Activated CD8-positive, alpha-beta T cell treated with anti-CD3 and anti-CD28 coated beads, Interleukin-2, amount 10 ng/mL, durations not matched to agents 7 days and 5 days (primary cell): ENCODE data around the gene PRDM11. TPM values are rescaled to one million over a fixed set of nuclear protein-coding genes. Genes with fewer than 3 reads are reported as not detected.

Experiments used
- ATAC-seq: fragments of 150-1000 bp; cut with Tn5 transposase; one replicate; pipeline ENCODE4 v1.10.0; 2021; ENCODE audit warnings: moderate library complexity
- CTCF ChIA-PET: fragments of 350-600 bp; sonication (Branson Sonifier 250); formaldehyde crosslinking; loops from one replicate; lab custom pipeline; 2021; ENCODE audit warnings: antibody characterized with exemption; lab: Charles Lee
- POLR2A ChIA-PET: fragments of 350-600 bp; sonication (Branson Sonifier 250); formaldehyde crosslinking; loops from one replicate; lab custom pipeline; 2021; ENCODE audit warnings: antibody characterized with exemption; lab: Charles Lee
- DNase-seq: peaks from one replicate; pipeline ENCODE4 v3.0.0-alpha.2; 2020
- H3K27ac Mint-ChIP-seq: one replicate; pipeline ENCODE4 v1.8.0; 2021; ENCODE audit warnings: mild to moderate bottlenecking, mixed read lengths
- H3K27me3 Mint-ChIP-seq: one replicate; pipeline ENCODE4 v1.8.0; 2021; ENCODE audit warnings: low read depth, mixed read lengths
- H3K36me3 Mint-ChIP-seq: one replicate; pipeline ENCODE4 v1.8.0; 2021; ENCODE audit warnings: low read depth, mixed read lengths
- H3K4me1 Mint-ChIP-seq: one replicate; pipeline ENCODE4 v1.8.0; 2021; ENCODE audit warnings: low read depth, mixed read lengths
- H3K4me3 Mint-ChIP-seq: one replicate; pipeline ENCODE4 v1.8.0; 2021; ENCODE audit warnings: mild to moderate bottlenecking, mixed read lengths
- H3K9me3 Mint-ChIP-seq: one replicate; pipeline ENCODE4 v1.8.0; 2022; ENCODE audit warnings: mixed read lengths; ENCODE audit not compliant: insufficient read depth
- total RNA-seq, 2 experiments: library from RNA; stranded (reverse); gene quantifications; one replicate each; pipeline ENCODE4 v1.2.3, GENCODE V29; 2021

Gene PRDM11
- total RNA-seq, 2 experiments from 2014 or later = 3.5 to 3.6 TPM

DNA sequence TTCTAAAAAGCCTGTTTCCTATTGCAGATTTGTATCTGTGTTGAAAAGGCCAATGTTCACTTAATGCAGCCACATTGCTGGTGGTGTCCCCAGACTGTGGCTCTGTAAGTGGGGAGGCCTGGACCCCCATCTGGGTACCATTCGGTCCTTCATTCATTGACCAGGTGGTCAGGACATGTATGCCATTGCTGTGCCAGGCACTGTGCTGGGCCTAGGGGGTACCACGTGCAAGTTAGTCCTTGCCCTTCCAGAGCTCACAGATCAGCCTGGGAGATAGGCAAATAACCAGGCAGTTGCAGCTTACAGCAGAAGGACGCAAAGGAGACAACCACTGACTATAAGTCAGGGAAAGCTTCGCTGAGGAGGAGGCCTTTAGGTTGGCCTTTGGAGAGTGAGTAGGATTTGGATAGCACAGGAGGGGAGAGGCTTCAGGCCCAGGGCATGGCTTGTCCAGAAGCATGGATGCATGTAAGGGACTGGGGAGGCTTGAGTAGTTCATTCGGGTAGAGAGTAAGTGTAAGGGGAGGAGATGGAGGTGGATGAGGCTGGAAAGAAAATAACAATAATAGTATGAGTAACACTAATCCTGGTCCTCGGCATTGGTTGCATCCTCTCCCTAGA, 5.0 kb downstream of the PRDM11 start:
- peaks cover 7% of the 10 kb centered on the region for H3K4me1 Mint-ChIP-seq

DNA sequence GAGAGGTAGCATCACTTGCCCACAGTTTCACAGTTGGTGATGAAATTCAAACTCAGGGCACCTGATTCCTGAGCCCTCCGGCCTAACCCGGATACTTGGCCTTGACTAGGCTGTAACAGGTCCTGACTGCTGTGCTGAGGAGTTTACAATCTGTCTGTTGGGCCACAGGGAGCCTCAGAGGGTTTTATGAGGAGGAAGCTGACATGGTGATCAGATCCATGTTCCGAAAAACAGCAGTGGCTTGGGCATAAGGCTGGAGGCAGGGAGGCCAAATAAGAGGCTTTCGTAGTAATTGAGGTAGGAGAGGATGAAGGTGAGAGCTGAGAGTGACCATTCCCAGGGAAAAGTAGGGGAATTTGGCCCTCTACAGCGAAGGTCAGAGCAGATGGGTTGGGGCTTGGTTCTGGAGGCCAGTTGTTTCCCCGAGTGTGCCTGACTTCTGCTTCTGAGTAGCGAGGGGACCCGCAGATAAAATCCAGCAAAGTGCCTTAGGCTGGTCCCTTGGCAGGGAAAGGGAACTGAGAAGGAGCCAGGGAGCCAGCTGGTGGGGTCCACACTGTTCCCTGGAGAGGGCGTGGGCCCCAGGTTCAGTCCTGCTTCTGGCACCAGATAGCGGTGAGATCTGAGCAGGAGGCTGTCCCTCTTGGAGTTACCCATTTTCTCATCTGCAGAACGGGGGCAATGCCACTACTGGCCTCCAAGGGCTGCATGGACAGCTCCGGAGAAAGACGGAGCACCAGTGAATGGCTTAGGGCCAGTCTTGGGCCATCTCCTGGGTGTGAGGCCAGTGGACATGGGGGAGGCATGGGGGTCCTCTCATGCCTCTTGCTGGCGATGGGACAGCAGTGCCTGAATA, 6.5 kb downstream of the PRDM11 start:
- Mint-ChIP-seq H3K9me3 (no peaks in the 10 kb centered on the region), H3K4me1 (peaks cover 2% of the 10 kb centered on the region), H3K27ac (no peak overlapping the region), H3K36me3 (no peaks in the 10 kb centered on the region), H3K4me3 (no peak overlapping the region), H3K27me3 (no peaks in the 10 kb centered on the region)
- ChIA-PET CTCF (no interaction called here), POLR2A (no interaction called here)
- no peak for DNase-seq
- no peak for ATAC-seq

More for the DNA sequence above, 5.0 kb downstream of the PRDM11 start:
- Mint-ChIP-seq H3K27ac (no peak overlapping the region), H3K36me3 (no peaks in the 10 kb centered on the region), H3K4me3 (no peak overlapping the region), H3K9me3 (no peaks in the 10 kb centered on the region), H3K27me3 (no peaks in the 10 kb centered on the region)
- CTCF ChIA-PET = no interaction called here
- POLR2A ChIA-PET = no interaction called here
- no peak for ATAC-seq
- no peak for DNase-seq

DNA sequence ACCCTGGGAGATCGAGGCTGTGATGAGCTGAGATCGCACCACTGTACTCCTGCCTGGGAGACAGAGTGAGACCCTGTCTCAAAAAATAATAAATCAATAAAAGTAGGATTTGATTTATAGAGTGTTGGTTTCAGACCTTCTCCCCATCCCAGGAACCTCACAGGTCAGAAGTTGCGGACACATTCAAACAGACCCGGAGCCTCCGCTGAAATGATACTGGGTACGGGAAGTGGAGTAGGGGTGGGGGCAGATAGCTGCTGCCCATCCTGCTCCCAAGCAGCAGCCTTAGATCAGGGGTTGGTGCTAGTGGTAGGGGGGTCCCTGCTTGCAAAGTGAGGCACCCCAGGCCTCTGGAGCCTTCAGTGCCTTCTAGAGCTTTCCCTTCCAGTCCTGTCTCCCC, 7.8 kb downstream of the PRDM11 start:
- H3K27me3 Mint-ChIP-seq = no peaks in the 10 kb centered on the region
- POLR2A ChIA-PET = no interaction called here
- H3K4me3 Mint-ChIP-seq = no peak overlapping the region
- CTCF ChIA-PET = no interaction called here
- H3K4me1 Mint-ChIP-seq = no peaks in the 10 kb centered on the region
- no peaks in the 10 kb centered on the region for H3K36me3 Mint-ChIP-seq
- no peak for ATAC-seq
- no peak overlapping the region for H3K27ac Mint-ChIP-seq
- DNase-seq = no peak
- H3K9me3 Mint-ChIP-seq = no peaks in the 10 kb centered on the region

DNA sequence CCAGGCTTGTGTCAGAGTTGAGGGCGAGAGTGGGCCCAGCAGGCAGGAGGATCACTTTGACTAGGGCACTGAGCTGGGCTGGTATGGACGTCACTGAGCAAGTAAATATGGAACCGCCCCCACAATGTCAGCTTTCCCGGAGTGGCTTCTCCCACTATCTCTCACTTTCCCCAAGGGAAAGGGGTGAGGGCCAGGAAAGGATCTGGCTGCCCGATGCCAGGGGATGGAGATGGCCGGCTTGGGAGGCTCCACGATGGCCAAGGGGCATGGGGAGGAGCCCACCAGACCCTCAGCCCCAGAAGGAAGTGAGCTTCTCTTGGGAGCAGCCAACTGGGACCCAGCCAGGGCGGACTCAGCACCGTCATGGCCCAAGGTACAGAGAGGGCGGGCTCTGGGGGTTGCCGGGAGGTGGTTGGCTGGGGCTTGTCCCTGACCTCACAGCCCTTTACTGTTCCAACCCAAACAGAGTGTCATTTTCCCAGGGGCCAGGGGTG, 8.7 kb downstream of the PRDM11 start:
- no peak overlapping the region for H3K27ac Mint-ChIP-seq
- H3K4me3 Mint-ChIP-seq = no peak overlapping the region
- no peaks in the 10 kb centered on the region for H3K36me3 Mint-ChIP-seq
- DNase-seq = no peak
- POLR2A ChIA-PET = interaction anchor here (1.0 kb wide), 1 partner anchor 11 kb away, joined by 3 read pairs; no protein-coding TSS in a partner anchor
- ATAC-seq = no peak
- H3K9me3 Mint-ChIP-seq = no peaks in the 10 kb centered on the region
- H3K27me3 Mint-ChIP-seq = no peaks in the 10 kb centered on the region
- H3K4me1 Mint-ChIP-seq = no peaks in the 10 kb centered on the region
- CTCF ChIA-PET = interaction anchor here (0.8 kb wide), 1 partner anchor 50 kb away, joined by 4 read pairs; no protein-coding TSS in a partner anchor

DNA sequence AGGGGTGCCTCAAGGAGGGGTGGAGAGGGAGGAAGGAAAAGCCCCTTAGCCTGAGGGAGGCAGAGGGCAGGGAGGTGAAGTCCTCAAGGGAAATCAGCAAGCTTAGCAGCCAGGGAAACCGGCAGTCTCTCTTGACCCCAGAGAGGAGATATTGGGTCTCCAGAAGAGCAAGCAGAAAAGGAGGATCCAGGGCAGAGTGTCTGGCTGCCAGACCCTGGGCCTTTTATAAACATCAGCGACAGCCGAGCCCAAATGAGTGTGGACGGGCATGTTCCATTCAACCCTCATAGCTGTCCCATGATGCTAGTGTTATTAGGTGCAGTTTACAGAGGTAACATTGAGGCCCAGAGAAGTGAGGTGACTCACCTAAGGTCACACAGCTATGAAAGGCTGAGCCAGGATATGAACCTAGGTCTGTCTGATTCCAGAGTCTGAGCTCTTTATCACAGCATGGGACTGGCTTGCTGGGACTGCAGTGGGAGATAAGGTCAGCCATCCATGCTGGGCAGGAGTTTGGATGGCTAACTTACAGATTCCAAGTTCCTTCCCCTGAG, 9.3 kb downstream of the PRDM11 start:
- ATAC-seq (no peak), DNase-seq (no peak)
- H3K4me3 Mint-ChIP-seq = no peak overlapping the region
- no peaks in the 10 kb centered on the region for H3K4me1 Mint-ChIP-seq
- no peak overlapping the region for H3K27ac Mint-ChIP-seq
- H3K9me3 Mint-ChIP-seq = no peaks in the 10 kb centered on the region
- ChIA-PET POLR2A (interaction anchor here (1.0 kb wide), 1 partner anchor 10 kb away, joined by 3 read pairs; no protein-coding TSS in a partner anchor), CTCF (no interaction called here)
- no peaks in the 10 kb centered on the region for H3K36me3 Mint-ChIP-seq
- no peaks in the 10 kb centered on the region for H3K27me3 Mint-ChIP-seq

DNA sequence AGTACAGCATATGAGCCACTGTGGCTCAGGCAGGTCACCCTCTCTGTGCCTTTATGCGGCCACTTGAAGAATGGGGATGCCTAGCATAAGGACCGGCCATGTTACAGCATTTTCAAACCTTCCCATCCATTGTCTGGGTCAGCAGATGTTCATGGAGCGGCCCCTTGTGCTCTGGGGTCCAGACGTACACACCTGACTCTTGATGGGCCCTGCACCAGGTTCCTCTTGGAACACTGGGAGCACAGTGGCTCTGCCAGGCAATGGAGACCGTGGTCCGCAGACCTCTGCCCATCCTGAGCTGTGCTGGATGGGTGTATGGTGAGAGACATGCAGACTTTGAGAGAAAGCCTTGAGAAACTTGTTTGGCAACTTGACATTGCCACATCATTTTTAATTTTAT, 9.8 kb downstream of the PRDM11 start:
- Mint-ChIP-seq H3K27ac (no peak overlapping the region), H3K27me3 (no peaks in the 10 kb centered on the region), H3K4me3 (no peak overlapping the region), H3K36me3 (no peaks in the 10 kb centered on the region), H3K4me1 (no peaks in the 10 kb centered on the region), H3K9me3 (no peaks in the 10 kb centered on the region)
- POLR2A ChIA-PET = interaction anchor here (1.0 kb wide), 1 partner anchor 10 kb away, joined by 3 read pairs; no protein-coding TSS in a partner anchor
- ATAC-seq (no peak), DNase-seq (no peak)
- CTCF ChIA-PET = no interaction called here

DNA sequence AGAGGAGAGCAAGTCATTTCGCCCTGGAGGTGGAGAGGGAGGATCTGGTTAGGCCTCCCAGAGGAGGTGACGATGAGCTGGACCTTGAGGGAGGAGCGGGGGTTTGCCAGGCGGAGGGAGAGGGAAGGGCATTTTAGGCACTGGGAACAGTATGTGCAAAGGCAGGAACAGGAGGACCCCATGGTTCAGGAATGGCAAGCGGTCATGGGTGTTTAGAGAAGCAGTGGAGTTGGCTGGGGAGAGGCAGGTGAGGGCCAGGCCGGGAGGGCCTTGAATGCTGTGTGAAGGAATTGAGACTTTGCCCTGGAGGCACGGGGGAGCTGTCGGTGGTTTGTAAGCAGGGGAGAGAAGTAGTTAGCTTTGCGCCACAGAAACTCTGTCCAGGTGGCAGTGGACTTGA, 10.3 kb downstream of the PRDM11 start:
- Mint-ChIP-seq H3K4me1 (no peaks in the 10 kb centered on the region), H3K27ac (no peak overlapping the region), H3K9me3 (no peaks in the 10 kb centered on the region), H3K36me3 (no peaks in the 10 kb centered on the region), H3K27me3 (no peaks in the 10 kb centered on the region), H3K4me3 (no peak overlapping the region)
- DNase-seq = no peak
- no peak for ATAC-seq
- ChIA-PET POLR2A (no interaction called here), CTCF (no interaction called here)

DNA sequence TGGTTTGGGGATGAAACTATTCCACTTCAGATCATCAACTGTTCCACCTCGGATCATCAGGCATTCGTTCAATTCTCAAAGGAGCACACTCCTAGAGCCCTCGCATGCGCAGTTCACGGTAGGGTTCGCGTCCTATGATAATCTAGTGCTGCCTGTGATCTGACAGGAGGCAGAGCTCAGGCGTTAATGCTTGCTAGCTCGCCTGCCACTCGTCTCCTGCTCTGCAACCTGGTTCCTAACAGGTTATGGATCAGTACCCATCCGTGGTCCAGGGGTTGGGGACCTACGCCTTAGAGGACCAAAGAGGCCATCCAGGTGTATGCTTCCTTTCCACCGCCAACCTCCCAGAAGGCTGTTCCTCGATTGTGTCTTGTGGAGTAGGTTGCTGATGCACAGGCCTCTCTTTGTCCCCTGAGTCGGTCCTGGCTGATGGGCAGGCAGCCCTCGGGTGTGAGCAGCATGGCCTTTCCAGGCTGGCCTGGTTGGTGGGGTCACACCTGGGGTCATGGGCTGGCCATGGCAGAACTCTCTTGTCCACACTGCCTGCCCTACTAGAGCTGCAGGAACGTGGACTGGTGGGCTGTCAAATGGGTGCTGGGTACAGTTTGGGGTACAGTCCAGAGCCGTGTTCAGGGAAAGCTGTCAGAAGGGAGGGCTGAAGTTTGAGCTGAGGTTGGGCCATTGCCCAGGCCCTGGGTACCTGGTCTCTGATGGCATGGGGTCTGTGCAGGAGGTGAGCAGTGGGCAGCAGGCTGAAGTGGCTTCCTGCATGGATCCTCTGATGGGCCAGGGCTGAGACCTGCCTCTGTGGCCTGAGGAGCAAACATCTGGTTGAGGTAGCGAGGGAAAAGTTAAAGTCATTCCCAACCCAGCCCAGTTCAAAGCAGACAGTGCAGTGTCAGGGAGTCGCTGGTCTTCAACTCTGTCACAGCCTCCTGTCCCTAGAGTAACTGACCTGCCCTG, 11.1 kb downstream of the PRDM11 start:
- H3K9me3 Mint-ChIP-seq = no peaks in the 10 kb centered on the region
- ChIA-PET POLR2A (no interaction called here), CTCF (no interaction called here)
- H3K27me3 Mint-ChIP-seq = no peaks in the 10 kb centered on the region
- no peak for DNase-seq
- ATAC-seq = no peak
- no peak overlapping the region for H3K27ac Mint-ChIP-seq
- no peak overlapping the region for H3K4me3 Mint-ChIP-seq
- H3K4me1 Mint-ChIP-seq = no peaks in the 10 kb centered on the region
- H3K36me3 Mint-ChIP-seq = no peaks in the 10 kb centered on the region

DNA sequence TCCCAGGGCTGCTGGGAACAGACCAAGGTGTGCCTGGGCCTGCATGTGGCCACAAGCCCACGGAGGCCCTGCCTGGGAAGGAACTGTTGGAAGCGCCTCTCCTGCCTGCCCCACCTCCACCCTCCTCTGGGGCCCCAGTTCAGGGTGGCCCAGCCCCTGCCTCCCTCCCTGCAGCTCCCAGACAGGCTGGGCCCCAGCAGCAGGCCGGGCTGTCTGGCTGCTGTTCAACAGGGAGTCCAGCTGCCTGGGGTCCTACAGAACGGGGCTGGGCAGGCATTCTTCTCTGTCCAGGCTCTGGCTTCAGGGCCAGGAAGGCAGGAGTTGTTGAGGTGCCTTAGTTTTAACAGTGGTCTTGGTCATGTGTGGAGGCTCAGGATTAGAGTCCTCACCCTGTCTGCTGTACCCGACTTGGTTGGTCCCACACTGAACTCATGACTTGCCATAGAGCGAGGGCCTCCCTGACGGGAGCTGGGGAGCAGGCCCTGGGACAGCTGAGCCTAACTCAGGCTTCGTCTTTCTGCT, 11.8 kb downstream of the PRDM11 start:
- DNase-seq (no peak), ATAC-seq (no peak)
- Mint-ChIP-seq H3K27ac (no peak overlapping the region), H3K4me3 (no peak overlapping the region), H3K27me3 (no peaks in the 10 kb centered on the region), H3K4me1 (no peaks in the 10 kb centered on the region), H3K36me3 (no peaks in the 10 kb centered on the region), H3K9me3 (no peaks in the 10 kb centered on the region)
- POLR2A ChIA-PET = no interaction called here
- CTCF ChIA-PET = no interaction called here

DNA sequence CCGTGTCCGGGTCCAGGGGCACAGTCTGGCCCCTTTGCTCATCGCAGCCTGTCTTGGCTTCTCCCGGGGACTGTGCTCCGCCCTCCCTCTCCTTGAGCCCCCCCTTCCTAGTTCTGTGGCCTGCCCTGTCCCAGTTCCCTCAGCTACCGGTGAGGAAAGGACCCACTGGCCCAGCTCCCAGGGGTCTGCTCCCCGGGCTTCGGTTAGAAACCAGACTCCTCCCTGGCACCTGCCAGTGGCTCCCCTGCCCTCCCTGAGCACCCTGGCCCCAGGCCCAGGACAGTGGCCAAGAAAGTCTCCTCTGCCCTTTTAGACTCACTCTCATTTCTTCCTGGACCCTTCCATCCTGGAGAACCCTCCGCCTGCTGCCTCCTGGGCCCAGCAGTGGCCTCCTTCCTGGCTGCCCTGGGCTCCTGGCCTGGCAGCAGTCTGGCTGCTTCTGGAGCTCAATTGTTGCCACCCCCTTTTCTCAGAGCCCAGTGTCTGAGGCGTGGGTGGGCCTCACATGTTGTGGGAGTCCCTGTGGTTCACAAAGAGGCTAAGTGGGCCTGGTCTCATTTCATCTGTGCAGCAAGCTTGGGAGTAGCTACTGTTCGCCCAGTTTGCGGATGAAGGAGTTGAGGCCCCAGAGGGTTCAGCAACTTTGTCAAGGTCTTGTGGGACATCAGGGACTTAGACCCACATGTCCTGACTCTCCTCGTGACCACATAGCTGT, 12.6 kb downstream of the PRDM11 start:
- CTCF ChIA-PET = interaction anchor here (0.6 kb wide), 1 partner anchor 49 kb away, joined by 3 read pairs; no protein-coding TSS in a partner anchor
- DNase-seq (no peak), ATAC-seq (no peak)
- POLR2A ChIA-PET = no interaction called here
- Mint-ChIP-seq H3K27me3 (no peaks in the 10 kb centered on the region), H3K36me3 (no peaks in the 10 kb centered on the region), H3K4me3 (no peak overlapping the region), H3K4me1 (peaks cover 2% of the 10 kb centered on the region), H3K27ac (no peak overlapping the region), H3K9me3 (no peaks in the 10 kb centered on the region)
